ENCODE measurements around the gene TMBIM4. TPM values are rescaled to one million over a fixed set of nuclear protein-coding genes. Genes with fewer than 3 reads are reported as not detected.

Gene TMBIM4
- total RNA-seq, 1 experiment from 2014 or later, result 51.1 TPM

DNA sequence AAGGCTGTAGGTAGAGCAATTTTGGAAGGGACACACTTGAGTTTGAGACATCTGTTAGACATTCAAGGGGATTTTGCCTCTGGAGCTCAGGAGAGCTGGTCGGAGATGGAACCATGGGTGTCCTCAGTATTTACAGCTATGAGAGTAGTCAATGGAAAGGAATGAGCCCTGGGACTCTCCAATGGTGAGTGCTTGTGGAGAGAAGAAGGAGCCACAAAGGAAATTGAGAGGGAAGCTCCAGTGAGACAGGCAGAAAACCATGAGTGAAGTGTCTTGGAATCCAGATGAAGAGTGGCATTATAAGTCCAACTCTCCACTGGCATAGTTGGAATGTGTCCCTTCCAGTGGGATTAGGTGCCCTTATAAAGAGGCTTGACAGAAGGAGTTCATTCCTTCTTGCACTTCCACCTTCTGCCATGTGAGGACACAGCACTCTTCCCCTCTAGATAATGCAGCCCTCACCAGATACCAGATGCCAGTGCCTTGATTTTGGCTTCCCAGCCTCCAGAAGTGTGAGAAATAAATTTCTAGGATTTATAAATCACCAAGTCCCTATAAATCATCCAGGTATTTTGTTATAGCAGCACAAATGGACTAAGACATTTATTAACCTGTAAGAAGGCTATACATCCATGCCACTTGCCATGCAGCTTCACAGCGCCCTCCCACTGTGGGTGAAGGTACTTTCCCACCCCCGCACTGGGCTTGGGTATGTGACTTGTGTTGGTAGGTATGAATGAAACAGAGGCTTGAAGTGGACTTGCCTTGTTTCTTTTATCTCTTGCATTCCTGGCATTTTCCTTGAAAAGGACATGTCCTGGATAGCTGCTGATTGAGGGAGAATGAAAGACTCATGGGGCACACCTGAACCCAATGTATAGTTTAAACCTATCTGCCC lies 66.5 kb downstream of the TMBIM4 start:
- no peaks in the 10 kb centered on the region for H3K9me2 ChIP-seq (ENCODE audit: insufficient read depth)
- H3K27me3 ChIP-seq (ENCODE audit: insufficient read depth, low read length), result no peaks in the 10 kb centered on the region
- DNase-seq (ENCODE audit: low read depth, low spot score), result peak; percentile 24
- no peaks in the 10 kb centered on the region for H3K79me2 ChIP-seq (ENCODE audit: insufficient read depth, low read length)
- POLR2A ChIA-PET, result no interaction called here
- BruUV-seq (replicated peaks), result no TSS peak
- RAD21 ChIA-PET (ENCODE audit: low non-redundant PET in 1 of 2, low total read pairs in 2 of 2, uncharacterized antibody in 2 of 2, unreplicated experiment in 2 of 2), result no interaction called here
- H3K9ac ChIP-seq (ENCODE audit: low read length), result no peak overlapping the region
- H3K27ac ChIP-seq (ENCODE audit: low read depth, low read length), result no peak overlapping the region
- intact Hi-C loops (cut with micrococcal nuclease), result no loop called here
- CTCF ChIA-PET, result interaction anchor here (0.7 to 1.0 kb wide), 2 partner anchors 22 to 264 kb away, joined by 3 to 4 read pairs; no protein-coding TSS in a partner anchor
- peak overlapping the region; percentile 4 for H2AFZ ChIP-seq (ENCODE audit: low read depth, low read length, poor library complexity, severe bottlenecking)
- H3K4me1 ChIP-seq (ENCODE audit: control insufficient read depth in 1 of 2, insufficient read depth in 2 of 2, low read length in 2 of 2), result peaks cover 4 to 11% of the 10 kb centered on the region in 2 experiments; a peak in 3 of 4 replicates
- H4K20me1 ChIP-seq (ENCODE audit: insufficient read depth), result no peaks in the 10 kb centered on the region
- H3K4me3 ChIP-seq (replicated peaks in 1 of 2; ENCODE audit: low read depth in 1 of 2, low read length in 2 of 2), result no peak overlapping the region
- H3K36me3 ChIP-seq (ENCODE audit: control insufficient read depth in 1 of 2, insufficient read depth in 2 of 2, low read length in 2 of 2), result no peaks in the 10 kb centered on the region
- H3K9me3 ChIP-seq (ENCODE audit: control insufficient read depth in 1 of 2, insufficient read depth in 1 of 2, low read depth in 1 of 2, low read length in 2 of 2), result no peaks in the 10 kb centered on the region
- ATAC-seq, result peak; percentile 54
- TF ChIP-seq EGR1 (IDR thresholded peaks at IDR 0.05; ENCODE audit: low read depth) (peak; percentile 55), FOSL1 (IDR thresholded peaks at IDR 0.05; ENCODE audit: low read depth) (no peak), EZH2 (IDR thresholded peaks at IDR 0.05) (no peak), RAD21 (IDR thresholded peaks at IDR 0.05; ENCODE audit: low read depth) (peak; percentile 28; the same call in 1 of the 2 replicates), SIN3A (IDR thresholded peaks at IDR 0.05; ENCODE audit: low read depth) (no peak), POLR2AphosphoS5 (IDR thresholded peaks at IDR 0.05; ENCODE audit: low read depth, low read length) (no peak)
- TF ChIP-seq, protein P1, sequence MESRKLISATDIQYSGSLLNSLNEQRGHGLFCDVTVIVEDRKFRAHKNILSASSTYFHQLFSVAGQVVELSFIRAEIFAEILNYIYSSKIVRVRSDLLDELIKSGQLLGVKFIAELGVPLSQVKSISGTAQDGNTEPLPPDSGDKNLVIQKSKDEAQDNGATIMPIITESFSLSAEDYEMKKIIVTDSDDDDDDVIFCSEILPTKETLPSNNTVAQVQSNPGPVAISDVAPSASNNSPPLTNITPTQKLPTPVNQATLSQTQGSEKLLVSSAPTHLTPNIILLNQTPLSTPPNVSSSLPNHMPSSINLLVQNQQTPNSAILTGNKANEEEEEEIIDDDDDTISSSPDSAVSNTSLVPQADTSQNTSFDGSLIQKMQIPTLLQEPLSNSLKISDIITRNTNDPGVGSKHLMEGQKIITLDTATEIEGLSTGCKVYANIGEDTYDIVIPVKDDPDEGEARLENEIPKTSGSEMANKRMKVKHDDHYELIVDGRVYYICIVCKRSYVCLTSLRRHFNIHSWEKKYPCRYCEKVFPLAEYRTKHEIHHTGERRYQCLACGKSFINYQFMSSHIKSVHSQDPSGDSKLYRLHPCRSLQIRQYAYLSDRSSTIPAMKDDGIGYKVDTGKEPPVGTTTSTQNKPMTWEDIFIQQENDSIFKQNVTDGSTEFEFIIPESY (IDR thresholded peaks at IDR 0.05; ENCODE audit: extremely low read depth, insufficient replicate concordance, low read length), result no peak
- TF ChIP-seq, protein P2, sequence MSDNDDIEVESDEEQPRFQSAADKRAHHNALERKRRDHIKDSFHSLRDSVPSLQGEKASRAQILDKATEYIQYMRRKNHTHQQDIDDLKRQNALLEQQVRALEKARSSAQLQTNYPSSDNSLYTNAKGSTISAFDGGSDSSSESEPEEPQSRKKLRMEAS (IDR thresholded peaks at IDR 0.05), result no peak
- TF ChIP-seq, protein P3, sequence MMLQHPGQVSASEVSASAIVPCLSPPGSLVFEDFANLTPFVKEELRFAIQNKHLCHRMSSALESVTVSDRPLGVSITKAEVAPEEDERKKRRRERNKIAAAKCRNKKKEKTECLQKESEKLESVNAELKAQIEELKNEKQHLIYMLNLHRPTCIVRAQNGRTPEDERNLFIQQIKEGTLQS (IDR thresholded peaks at IDR 0.05), result no peak
- TF ChIP-seq, protein P4, sequence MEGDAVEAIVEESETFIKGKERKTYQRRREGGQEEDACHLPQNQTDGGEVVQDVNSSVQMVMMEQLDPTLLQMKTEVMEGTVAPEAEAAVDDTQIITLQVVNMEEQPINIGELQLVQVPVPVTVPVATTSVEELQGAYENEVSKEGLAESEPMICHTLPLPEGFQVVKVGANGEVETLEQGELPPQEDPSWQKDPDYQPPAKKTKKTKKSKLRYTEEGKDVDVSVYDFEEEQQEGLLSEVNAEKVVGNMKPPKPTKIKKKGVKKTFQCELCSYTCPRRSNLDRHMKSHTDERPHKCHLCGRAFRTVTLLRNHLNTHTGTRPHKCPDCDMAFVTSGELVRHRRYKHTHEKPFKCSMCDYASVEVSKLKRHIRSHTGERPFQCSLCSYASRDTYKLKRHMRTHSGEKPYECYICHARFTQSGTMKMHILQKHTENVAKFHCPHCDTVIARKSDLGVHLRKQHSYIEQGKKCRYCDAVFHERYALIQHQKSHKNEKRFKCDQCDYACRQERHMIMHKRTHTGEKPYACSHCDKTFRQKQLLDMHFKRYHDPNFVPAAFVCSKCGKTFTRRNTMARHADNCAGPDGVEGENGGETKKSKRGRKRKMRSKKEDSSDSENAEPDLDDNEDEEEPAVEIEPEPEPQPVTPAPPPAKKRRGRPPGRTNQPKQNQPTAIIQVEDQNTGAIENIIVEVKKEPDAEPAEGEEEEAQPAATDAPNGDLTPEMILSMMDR (IDR thresholded peaks at IDR 0.05 in 2 of 3, conservative IDR thresholded peaks at IDR 0.05 in 1 of 3; ENCODE audit: borderline replicate concordance in 1 of 3, insufficient read depth in 1 of 3, low read depth in 2 of 3, low read length in 2 of 3), result peak; percentile 39 to 70 (median 61); a peak in 5 of 6 replicates
- no peak overlapping the region for H3K4me2 ChIP-seq (ENCODE audit: low read length)
